Measurements from ENCODE around the gene TSG101.

Gene TSG101

DNA sequence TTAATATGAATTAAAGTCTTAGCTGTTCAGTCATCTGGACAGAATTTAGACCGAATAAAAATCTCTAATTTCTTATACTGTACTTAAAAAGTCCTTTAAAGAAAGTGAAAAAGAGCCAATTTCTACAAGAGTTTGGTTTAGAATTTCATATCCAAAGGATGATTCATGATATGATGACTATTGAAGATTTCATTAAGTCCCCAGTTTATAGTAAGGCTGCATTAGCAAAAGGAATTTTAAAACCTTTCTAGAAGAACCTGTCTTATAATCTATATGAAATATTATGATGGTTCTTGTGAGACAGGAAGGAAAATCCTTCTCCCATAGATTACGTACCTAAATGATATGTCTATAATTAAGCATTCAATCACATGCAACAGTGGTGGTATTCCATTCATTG is 34.8 kb downstream of the TSG101 start:
- Histone ChIP-seq H3K4me2 (no peak overlapping the region), H3K9ac (no peak overlapping the region), H3K27ac (no peak overlapping the region), H3K27me3 (ENCODE audit: insufficient read depth, low read depth) (no peaks in the 10 kb centered on the region), H2AFZ (ENCODE audit: low read depth) (no peak overlapping the region), H3K79me2 (ENCODE audit: insufficient read depth, low read depth) (no peaks in the 10 kb centered on the region), H3K4me3 (IDR thresholded peaks at IDR 0.05; ENCODE audit: insufficient read depth, low read depth, low read length) (no peak overlapping the region), H4K20me1 (ENCODE audit: insufficient read depth) (no peaks in the 10 kb centered on the region), H3K36me3 (ENCODE audit: insufficient read depth) (no peaks in the 10 kb centered on the region), H3K4me1 (ENCODE audit: low read depth, poor library complexity, severe bottlenecking) (no peaks in the 10 kb centered on the region)
- TF ChIP-seq, protein P1, sequence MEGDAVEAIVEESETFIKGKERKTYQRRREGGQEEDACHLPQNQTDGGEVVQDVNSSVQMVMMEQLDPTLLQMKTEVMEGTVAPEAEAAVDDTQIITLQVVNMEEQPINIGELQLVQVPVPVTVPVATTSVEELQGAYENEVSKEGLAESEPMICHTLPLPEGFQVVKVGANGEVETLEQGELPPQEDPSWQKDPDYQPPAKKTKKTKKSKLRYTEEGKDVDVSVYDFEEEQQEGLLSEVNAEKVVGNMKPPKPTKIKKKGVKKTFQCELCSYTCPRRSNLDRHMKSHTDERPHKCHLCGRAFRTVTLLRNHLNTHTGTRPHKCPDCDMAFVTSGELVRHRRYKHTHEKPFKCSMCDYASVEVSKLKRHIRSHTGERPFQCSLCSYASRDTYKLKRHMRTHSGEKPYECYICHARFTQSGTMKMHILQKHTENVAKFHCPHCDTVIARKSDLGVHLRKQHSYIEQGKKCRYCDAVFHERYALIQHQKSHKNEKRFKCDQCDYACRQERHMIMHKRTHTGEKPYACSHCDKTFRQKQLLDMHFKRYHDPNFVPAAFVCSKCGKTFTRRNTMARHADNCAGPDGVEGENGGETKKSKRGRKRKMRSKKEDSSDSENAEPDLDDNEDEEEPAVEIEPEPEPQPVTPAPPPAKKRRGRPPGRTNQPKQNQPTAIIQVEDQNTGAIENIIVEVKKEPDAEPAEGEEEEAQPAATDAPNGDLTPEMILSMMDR (conservative IDR thresholded peaks at IDR 0.05; ENCODE audit: low read depth, low read length) = no peak

DNA sequence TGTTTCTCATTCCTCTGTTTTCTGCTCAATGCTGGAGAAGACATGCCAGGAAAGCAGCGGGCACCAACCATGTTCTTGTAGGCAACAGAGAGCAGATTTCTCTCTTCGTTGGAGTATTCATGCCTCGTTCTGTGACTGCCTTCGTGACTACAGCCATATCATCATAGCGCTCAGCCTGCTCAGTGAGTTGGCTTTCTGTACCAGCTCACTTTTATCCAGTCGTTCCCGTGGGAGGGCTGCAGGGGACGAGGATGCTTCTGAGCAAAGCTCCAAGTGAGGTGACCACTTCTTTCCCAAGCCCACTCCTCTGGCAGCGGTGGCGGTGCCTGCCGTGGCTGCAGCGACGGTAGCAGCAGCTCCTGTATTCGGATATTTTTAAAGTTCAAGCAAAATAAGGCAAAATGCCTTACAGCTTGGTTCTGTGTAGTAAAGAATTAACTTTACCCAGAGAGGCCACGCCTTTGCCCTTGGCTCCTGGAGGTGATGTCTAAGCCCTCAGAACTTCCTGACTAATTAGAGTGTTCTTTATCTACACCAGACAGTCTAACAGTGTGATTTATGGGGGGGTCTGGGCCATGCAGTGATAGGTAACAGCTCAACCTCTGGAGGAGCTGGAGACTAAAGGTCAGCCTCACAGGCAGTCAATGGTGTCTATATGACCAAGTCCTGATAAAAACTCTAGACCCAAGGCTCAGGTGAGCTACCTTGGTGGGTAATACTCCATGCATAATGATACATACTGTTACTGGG is 35.8 kb downstream of the TSG101 start:
- H3K79me2 ChIP-seq (ENCODE audit: insufficient read depth, low read depth) = no peaks in the 10 kb centered on the region
- H3K9ac ChIP-seq = no peak overlapping the region
- H3K27me3 ChIP-seq (ENCODE audit: insufficient read depth, low read depth) = no peaks in the 10 kb centered on the region
- no peaks in the 10 kb centered on the region for H3K36me3 ChIP-seq (ENCODE audit: insufficient read depth)
- TF ChIP-seq, protein P1 (conservative IDR thresholded peaks at IDR 0.05; ENCODE audit: low read depth, low read length) = no peak
- H4K20me1 ChIP-seq (ENCODE audit: insufficient read depth) = no peaks in the 10 kb centered on the region
- no peak overlapping the region for H2AFZ ChIP-seq (ENCODE audit: low read depth)
- no peak overlapping the region for H3K4me2 ChIP-seq
- no peak overlapping the region for H3K27ac ChIP-seq
- H3K4me3 ChIP-seq (IDR thresholded peaks at IDR 0.05; ENCODE audit: insufficient read depth, low read depth, low read length) = no peak overlapping the region
- H3K4me1 ChIP-seq (ENCODE audit: low read depth, poor library complexity, severe bottlenecking) = no peaks in the 10 kb centered on the region

DNA sequence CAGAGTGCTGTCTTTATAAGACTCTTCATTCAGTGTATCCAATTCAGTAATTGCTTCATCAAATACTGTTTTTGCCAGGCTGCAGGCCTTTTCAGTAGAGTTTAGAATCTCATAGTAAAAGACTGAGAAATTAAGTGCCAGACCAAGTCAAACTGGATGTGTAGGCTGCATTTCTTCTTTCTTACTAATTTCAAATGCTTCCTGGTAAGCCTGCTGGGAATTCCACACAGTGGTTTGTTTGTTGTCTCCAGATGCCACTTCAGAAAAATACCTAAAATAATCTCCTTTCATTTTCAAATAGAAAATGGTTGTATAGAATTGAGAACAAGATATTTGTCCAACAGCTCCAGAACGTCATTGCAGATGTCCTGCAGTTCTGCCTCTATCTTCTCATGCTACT is 36.4 kb downstream of the TSG101 start:
- Histone ChIP-seq H3K36me3 (ENCODE audit: insufficient read depth) (no peaks in the 10 kb centered on the region), H4K20me1 (ENCODE audit: insufficient read depth) (no peaks in the 10 kb centered on the region), H3K79me2 (ENCODE audit: insufficient read depth, low read depth) (no peaks in the 10 kb centered on the region), H3K4me2 (no peak overlapping the region), H3K27me3 (ENCODE audit: insufficient read depth, low read depth) (no peaks in the 10 kb centered on the region), H3K4me1 (ENCODE audit: low read depth, poor library complexity, severe bottlenecking) (no peaks in the 10 kb centered on the region), H2AFZ (ENCODE audit: low read depth) (no peak overlapping the region), H3K9ac (no peak overlapping the region), H3K27ac (no peak overlapping the region), H3K4me3 (IDR thresholded peaks at IDR 0.05; ENCODE audit: insufficient read depth, low read depth, low read length) (no peak overlapping the region)
- TF ChIP-seq, protein P1 (conservative IDR thresholded peaks at IDR 0.05; ENCODE audit: low read depth, low read length) = no peak

DNA sequence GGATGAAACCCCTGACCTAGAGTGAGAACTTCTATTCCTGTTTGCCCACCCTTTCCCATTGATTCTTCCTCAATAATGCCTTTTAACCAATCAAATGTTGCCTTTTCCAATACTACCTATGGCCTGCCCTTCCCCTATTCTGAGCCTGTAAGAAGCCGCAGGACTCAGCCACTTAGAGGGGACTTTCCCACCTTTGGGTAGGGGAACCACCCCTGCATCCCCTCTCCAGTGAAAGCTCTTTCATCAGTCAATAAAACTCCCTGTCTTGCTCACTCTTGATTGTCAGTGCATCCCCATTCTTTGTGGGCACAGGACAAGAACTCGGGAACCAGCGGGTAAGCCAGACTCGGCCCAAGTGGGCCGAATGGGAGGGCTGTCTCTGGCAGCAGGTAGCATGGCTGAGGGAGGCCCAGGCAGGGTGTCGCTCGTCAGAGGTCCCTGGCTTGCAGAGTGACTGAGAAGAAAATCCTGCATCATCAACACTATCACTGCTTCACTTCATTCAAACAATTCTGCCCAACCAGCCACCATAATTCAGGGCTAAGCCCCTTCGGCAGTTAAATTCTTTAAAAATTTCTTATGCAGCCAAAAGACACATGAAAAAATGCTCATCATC is 40.7 kb downstream of the TSG101 start:
- no peaks in the 10 kb centered on the region for H3K4me1 ChIP-seq (ENCODE audit: low read depth, poor library complexity, severe bottlenecking)
- H3K4me3 ChIP-seq (IDR thresholded peaks at IDR 0.05; ENCODE audit: insufficient read depth, low read depth, low read length) = no peak overlapping the region
- H4K20me1 ChIP-seq (ENCODE audit: insufficient read depth) = no peaks in the 10 kb centered on the region
- TF ChIP-seq, protein P1 (conservative IDR thresholded peaks at IDR 0.05; ENCODE audit: low read depth, low read length) = no peak
- no peaks in the 10 kb centered on the region for H3K79me2 ChIP-seq (ENCODE audit: insufficient read depth, low read depth)
- H3K27me3 ChIP-seq (ENCODE audit: insufficient read depth, low read depth) = no peaks in the 10 kb centered on the region
- H3K4me2 ChIP-seq = no peak overlapping the region
- no peak overlapping the region for H2AFZ ChIP-seq (ENCODE audit: low read depth)
- no peak overlapping the region for H3K9ac ChIP-seq
- no peak overlapping the region for H3K27ac ChIP-seq
- H3K36me3 ChIP-seq (ENCODE audit: insufficient read depth) = peaks cover 4% of the 10 kb centered on the region; the same call in 1 of the 2 replicates

All from KMS-11 (cell line).